Stimulated activated naive CD4-positive, alpha-beta T cell treated with Interleukin-2 at 50 U/mL for 16 hours (primary cell): ENCODE results near the gene KAT7.
"Not testable (repeated sequence)": the region's sequence is repeated elsewhere in the genome, so short reads cannot be mapped to it uniquely, and the experiment has no call there.

ENCODE experiments used
- DNase-seq: peaks from one replicate; lab custom pipeline; 2025; lab: John Stamatoyannopoulos, UW

Gene KAT7

GRCh38 chr17:49809056-49809455, 20.6 kb downstream of the KAT7 start:
- DNase-seq, result no peak

- no peak for DNase-seq
These were observed 26.5 kb downstream of the KAT7 start for GRCh38 chr17:49814781-49815529.

GRCh38 chr17:49815761-49816281, 27.3 kb downstream of the KAT7 start:
- DNase-seq, result no peak

DNA sequence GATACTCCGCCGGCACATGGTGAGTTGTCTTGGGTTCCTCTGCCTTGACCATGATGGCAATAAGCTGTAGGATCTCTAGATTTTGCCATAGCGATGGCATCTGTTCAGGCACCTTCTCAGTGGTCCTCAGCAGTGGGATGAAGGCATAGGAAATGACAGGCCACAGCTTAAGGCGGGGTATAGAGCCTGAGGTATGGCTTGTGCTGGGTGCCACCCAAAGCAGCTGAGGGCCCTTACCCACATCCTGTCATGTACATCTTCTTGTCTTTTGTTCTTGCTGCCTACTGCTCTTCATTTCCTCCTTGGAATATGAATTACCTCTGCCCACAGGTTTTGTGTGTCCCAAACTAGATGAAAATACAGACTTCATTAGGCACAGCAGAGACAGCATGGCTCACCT, 29.5 kb downstream of the KAT7 start:
- peak; percentile 28 for DNase-seq

DNA sequence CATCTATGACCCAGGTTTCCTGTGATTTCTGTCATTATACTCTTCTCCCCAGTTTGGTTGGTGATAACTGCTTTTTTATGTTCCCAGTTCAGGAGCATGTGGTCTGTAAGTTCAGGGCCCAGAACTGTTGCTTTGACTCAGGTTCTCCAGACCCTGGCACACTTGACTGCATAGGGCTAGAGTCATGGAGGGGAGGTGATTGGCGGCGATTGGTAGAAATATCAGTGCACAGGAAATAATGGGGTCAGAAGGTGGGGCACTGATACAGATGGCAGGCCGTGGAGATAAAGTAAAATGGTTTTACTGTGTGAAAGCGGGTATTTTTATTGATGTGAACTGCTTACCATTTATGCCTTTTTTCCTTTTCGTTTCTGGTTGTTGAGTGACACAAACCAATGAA, 30.7 kb downstream of the KAT7 start:
- no peak for DNase-seq

GRCh38 chr17:49819651-49820050, 31.2 kb downstream of the KAT7 start:
- DNase-seq, result no peak

- no peak for DNase-seq
These were observed 32.3 kb downstream of the KAT7 start for GRCh38 chr17:49820773-49821172.

DNA sequence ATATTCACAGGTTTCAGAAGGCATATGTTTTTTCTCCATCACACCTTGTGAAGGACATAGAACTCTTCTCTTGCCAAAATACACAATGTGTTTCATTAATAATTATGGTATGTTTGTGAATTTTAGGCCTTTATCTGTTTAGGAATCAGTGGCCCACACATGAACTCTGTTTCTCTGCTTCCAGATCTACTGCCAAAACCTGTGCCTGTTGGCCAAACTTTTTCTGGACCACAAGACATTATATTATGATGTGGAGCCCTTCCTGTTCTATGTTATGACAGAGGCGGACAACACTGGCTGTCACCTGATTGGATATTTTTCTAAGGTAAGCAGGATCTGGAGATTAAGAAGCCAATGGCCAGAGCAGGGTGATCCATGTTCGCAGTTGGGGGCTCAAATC, 33.0 kb downstream of the KAT7 start:
- no peak for DNase-seq

- no peak for DNase-seq
These were observed 33.4 kb downstream of the KAT7 start for GRCh38 chr17:49821916-49822315.

DNA sequence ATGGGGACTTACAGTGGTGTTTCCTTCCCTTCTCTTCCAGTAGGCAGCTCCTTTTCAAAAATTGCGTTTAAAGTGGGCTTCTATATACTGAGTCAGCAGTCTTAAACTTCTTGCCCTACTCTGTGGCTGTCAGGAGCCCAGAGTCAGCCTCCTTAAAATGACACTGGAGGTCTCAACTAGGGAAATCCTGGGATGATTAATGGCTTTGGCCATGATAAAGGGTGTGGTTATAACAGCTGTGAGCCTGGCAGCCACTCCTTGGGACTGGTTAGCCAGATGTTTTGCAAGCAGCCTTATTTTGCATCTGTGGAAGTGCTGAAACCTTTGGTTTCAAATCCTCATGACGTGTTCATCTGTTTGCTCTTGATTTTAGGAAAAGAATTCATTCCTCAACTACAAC, 34.3 kb downstream of the KAT7 start:
- DNase-seq, result no peak

DNA sequence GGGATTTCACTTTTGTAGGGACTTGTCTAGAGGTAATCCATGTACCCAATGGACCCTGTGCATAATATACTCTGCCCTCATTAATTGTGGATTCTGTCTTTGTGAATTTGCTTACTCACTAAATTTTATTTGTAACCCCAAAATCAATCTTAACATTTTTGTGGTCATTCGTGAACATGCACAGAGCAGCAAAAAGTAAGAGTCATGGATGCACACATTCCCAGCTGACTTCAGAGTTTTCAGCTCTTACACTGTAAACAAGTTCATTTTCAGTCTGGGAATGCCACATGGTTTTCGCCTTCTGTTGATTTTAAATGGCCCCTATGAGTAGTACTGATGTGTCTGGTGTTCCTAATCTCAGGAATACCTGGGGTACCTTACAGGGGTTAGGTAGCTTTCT, 35.1 kb downstream of the KAT7 start:
- no peak for DNase-seq

- DNase-seq, result no peak
These were observed 37.2 kb downstream of the KAT7 start for GRCh38 chr17:49825645-49826044.

DNA sequence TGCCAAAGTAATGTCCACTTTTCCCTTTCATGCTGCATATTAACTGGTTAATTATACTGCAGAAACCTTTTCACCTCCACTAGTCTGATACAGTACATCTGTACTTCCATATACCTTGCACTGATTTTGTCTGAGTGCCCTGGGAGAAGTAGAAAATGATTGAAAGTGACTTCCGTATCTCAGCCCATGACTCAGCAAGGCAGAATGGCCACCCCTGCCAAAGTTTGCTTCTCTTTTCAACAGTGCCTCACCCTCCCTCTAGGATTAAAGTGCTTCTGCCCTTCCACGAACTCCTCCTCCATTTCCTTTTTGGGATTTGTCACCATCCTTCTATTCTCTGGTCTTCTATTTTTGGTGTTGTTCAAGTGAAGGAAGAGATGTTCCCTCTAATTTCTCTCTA, 39.8 kb downstream of the KAT7 start:
- DNase-seq, result not testable (repeated sequence)

DNA sequence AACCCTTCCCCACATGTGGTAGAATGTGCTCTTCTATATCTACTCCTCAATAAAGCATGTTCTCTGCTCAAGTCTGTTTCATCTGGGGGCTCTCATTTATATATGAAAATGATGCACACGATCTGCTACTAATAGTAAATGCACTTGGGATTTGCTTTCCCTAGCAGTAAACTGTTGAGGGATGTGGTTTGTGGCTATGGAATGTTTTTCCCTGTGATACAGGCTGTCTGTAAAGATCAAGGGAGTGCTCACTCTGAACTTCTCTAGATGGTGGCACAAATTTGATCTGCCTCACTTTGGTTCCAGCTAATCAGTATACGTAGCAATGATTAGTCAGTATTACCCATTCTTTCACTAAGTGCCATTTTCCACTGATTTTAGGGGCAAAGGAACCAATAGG, 40.5 kb downstream of the KAT7 start:
- DNase-seq, result no peak

- no peak for DNase-seq
These were observed 42.1 kb downstream of the KAT7 start for GRCh38 chr17:49830605-49831004.

DNA sequence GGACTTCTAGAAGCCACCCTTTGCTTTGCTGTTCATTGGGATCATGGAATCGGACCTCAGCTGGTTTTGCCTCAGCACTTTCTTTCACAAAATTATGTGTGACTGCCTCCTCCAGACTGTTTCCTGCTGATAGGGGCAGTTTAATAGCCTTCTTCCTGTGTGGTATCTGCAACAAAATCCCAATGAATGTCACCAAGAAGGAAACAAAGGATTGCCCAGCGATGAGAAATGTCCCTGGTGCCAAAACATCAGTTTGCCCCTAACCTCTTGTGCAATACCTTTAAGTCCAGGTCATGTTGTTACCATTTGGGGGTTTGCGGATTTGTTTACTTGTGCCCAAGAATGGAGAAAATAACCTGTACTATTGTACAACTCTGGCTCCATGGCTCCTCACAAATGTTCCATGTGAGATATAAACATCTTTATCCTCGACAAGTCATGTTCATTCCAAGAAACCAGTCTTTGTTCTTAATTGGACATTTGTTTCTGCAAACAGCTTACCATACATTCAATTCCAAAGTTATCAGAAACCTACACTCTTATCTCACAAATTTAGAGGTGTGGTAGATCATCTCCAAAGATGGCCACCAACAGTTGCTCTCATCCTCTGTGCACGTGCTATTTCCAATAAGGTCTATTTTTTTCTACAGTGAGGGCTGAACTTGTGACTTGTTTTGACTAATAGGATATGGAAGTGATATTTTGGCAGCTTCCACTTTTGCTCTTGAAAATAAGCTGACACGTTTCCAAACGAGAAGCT, 44.5 kb downstream of the KAT7 start:
- DNase-seq, result no peak

- DNase-seq, result no peak
These were observed 45.8 kb downstream of the KAT7 start for GRCh38 chr17:49834118-49834743.

GRCh38 chr17:49835472-49835871, 47.0 kb downstream of the KAT7 start:
- no peak for DNase-seq

DNA sequence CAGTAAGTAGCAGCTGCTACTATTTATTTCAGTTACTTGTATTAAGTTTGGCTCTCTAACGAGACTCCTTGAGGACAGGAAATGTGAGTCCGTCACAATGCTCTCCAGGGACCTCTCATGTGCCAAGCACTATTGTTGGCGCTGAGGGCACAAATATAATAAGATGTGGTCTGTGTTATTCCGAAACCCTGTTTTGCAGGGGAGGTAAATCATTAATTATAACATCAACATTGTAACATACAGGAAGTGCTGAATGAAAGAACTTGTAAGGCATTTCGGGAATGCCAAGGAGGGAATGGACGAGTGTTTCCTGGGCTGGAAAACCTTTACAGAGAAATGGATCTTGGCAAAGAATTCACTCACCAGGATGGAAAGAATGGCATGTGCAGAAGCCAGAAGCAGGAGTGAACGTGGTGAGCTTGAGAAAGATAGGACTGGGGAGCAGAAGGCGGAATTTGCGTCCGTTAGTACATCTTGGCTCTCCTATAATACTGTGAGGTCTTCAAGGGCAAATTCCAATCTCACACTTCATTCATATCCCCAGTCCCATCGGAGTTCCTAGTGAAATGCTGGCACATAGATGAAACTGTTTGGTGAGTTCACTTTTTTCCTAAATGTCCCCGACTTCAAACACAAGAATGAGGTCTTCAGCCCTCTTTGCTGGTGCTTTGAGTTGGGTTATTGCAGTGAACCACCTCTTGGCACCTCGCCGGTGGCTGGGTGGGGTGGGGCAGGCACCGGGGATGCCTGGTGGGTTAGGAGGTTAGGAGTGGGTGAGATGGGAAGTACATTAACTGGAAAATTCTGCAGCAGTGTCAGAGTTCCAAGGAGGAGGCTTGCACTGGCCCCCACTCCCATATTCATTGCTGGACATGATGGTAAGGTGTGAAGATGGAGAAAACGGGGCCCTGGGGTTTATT, 47.9 kb downstream of the KAT7 start:
- DNase-seq, result no peak

DNA sequence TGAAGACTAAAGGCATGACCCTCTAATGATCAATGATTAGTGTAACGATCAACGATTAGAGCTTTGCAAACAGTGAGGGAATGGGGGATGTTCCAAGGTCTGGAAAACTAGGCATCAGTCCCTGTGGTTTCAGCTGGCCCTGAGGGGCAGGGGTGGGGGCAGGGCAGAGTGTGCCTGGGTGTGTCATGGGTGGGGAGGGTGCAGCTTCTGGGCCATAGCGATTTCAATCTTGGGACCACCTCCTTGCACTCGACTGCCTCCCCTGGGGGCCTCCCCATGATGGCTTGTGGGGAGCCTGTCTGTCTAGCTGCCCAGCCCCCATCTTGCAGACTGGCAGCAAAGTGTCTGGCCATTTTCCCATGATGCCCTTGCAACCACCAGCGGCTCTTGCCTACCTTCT, 51.0 kb downstream of the KAT7 start:
- DNase-seq, result no peak

DNA sequence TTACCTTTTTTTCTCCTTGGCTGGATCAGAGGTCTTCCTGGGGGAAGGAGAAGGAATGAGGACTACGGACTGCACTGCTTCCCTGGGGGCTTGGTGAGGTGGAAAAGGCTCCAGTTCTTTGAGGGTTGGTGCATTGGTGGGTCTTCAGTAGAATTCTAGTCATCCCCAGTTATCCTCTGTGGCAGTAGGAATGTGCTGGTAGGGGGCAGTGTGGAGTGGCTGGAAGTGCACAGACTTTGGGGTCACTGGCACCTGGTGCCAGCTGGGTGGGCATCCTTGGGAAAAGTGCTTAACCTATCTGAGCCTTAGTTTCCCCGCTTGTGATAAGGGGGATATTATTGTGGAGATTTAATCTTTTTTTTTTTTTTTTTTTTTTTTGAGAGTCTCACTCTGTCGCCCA, 53.1 kb downstream of the KAT7 start:
- DNase-seq, result no peak

DNA sequence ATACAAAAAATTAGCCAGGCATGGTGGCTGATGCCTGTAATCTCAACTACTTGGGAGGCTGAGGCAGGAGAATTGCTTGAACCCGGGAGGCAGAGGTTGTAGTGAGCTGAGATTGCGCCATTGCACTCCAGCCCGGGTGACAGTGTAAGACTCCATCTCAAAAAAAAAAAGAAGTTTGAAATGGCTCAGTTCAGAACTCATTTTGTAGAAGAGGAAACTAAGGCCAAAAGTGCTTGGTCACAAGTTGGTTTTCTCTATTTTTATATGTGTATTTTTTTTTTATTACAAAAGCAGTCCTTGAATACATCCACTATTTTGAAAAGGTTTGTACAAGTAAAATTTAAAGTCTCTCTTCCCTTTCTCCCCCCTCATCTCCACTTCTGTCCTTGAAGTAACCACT, 53.9 kb downstream of the KAT7 start:
- DNase-seq, result no peak
